RWPE2 (cell line): ENCODE results near the gene LBX2.
A peak's percentile ranks its signal among the peaks of the same experiment; 100 is the strongest.
"Not testable (repeated sequence)": the region's sequence is repeated elsewhere in the genome, so short reads cannot be mapped to it uniquely, and the experiment has no call there.

Experiments used
- ATAC-seq: fragments of 200-7000 bp; cut with Tn5 transposase; 3 replicates; pipeline ENCODE4 v1.9.1; 2021; ENCODE audit warnings: low read depth
- DNase-seq: peaks from one replicate; pipeline ENCODE4 v3.0.0-alpha.2; 2020; ENCODE audit warnings: low spot score
- H3K27ac ChIP-seq: fragments of 450-650 bp; 2 replicates; pipeline ENCODE4 v1.5.1; 2017; ENCODE audit warnings: mild to moderate bottlenecking; ENCODE audit not compliant: poor library complexity, severe bottlenecking
- H3K27me3 ChIP-seq: fragments of 250-450 bp; sonication (Bioruptor Pico); 2 replicates; pipeline ENCODE4 v1.5.1; 2021; ENCODE audit warnings: mild to moderate bottlenecking, moderate library complexity; ENCODE audit not compliant: insufficient read depth, poor library complexity, severe bottlenecking
- H3K36me3 ChIP-seq: fragments of 250-450 bp; sonication (Bioruptor Pico); 2 replicates; pipeline ENCODE4 v1.5.1; 2020; ENCODE audit warnings: low read depth, mild to moderate bottlenecking, moderate library complexity
- H3K4me1 ChIP-seq: fragments of 250-450 bp; sonication (Bioruptor Pico); 2 replicates; pipeline ENCODE4 v1.5.1; 2021; ENCODE audit warnings: mild to moderate bottlenecking, moderate library complexity; ENCODE audit not compliant: insufficient read depth, poor library complexity, severe bottlenecking
- H3K4me3 ChIP-seq: fragments of 250-450 bp; sonication (Bioruptor Pico); 2 replicates; pipeline ENCODE4 v1.5.1; 2021; ENCODE audit warnings: mild to moderate bottlenecking, moderate library complexity; ENCODE audit not compliant: severe bottlenecking
- H3K9me3 ChIP-seq: fragments of 250-450 bp; sonication (Bioruptor Pico); 2 replicates; pipeline ENCODE4 v1.5.1; 2021; ENCODE audit warnings: mild to moderate bottlenecking, moderate library complexity; ENCODE audit not compliant: severe bottlenecking
- CTCF ChIP-seq: fragments of 450-650 bp; IDR thresholded peaks from one replicate; pipeline ENCODE4 v1.5.1; 2017; ENCODE audit warnings: mild to moderate bottlenecking, moderate library complexity; ENCODE audit not compliant: poor library complexity, severe bottlenecking

The LBX2 gene

DNA sequence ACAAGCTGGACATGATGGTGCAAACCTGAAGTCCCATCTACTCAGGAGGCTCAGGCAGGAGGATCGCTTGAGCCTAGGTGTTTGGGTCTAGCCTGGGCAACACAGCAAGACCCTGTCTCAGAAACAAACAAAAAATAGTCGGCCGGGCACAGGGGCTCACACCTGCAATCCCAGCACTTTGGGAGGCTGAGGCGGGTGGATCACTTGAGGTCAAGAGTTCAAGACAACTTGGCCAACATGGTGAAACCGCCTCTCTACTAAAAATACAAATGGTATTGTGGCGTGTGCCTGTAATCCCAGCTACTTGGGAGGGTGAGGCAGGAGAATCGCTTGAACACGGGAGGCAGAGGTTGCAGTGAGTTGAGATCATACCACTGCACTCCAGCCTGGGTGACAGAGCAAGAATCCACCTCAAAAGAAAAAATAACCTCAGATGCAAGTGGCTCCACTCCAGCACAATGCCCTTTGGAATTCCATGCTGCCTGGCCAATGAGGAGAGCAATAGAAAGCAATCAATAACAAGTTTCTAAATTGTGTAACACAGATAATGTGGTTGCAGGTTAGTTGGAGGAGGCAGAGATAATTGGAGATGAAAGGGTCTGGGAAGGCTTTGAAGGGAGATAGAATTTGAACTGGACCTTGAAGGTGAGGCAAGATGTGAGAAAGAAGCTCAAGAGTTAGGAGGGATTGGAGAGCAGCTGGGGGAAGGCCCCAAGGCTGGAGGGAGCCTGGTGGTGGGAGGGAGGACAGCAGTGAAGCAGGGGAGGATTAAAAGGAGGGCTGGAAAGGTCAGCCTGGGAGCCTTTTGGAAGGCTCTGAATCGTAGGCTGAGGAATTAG, 10.5 kb downstream of the LBX2 start:
- no peak for TF ChIP-seq CTCF
- no peaks in the 10 kb centered on the region for H3K9me3 ChIP-seq
- ATAC-seq, result no peak; the same call in 2 of the 3 replicates
- H3K27me3 ChIP-seq, result no peaks in the 10 kb centered on the region
- no peak for DNase-seq
- no peak overlapping the region for H3K4me3 ChIP-seq
- H3K36me3 ChIP-seq, result peaks cover 61% of the 10 kb centered on the region
- H3K4me1 ChIP-seq, result peaks cover 2% of the 10 kb centered on the region
- H3K27ac ChIP-seq, result no peak overlapping the region

DNA sequence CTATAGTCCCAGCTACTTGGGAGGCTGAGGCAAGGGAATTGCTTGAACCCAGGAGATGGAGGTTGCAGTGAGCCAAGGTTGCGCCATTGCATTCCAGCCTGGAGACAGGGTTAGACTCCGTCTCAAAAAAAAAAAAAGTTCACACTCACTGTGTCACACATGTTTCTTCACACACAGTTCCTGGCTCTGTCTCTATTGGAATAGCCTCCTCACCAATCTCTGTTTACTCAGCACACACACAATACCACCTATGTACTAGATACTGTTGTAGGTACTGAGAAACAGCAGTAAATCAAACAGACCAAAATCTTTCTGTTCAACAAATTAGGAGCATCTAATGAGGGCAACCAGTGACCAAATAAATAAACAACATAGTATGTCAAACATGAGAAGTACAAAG, 13.3 kb downstream of the LBX2 start:
- no peak overlapping the region for H3K4me3 ChIP-seq
- ATAC-seq (no peak), DNase-seq (no peak)
- no peaks in the 10 kb centered on the region for H3K9me3 ChIP-seq
- H3K36me3 ChIP-seq, result peaks cover 42% of the 10 kb centered on the region
- H3K4me1 ChIP-seq, result peaks cover 2% of the 10 kb centered on the region
- no peaks in the 10 kb centered on the region for H3K27me3 ChIP-seq
- H3K27ac ChIP-seq, result no peak overlapping the region
- TF ChIP-seq CTCF, result no peak

GRCh38 chr2:74483675-74484164, 15.7 kb downstream of the LBX2 start:
- Histone ChIP-seq H3K4me3 (peak overlapping the region; percentile 67), H3K27ac (peak overlapping the region; percentile 54), H3K36me3 (peaks cover 43% of the 10 kb centered on the region)
- ATAC-seq, H3K27me3 ChIP-seq, DNase-seq, H3K4me1 ChIP-seq, H3K9me3 ChIP-seq: not testable (repeated sequence)

DNA sequence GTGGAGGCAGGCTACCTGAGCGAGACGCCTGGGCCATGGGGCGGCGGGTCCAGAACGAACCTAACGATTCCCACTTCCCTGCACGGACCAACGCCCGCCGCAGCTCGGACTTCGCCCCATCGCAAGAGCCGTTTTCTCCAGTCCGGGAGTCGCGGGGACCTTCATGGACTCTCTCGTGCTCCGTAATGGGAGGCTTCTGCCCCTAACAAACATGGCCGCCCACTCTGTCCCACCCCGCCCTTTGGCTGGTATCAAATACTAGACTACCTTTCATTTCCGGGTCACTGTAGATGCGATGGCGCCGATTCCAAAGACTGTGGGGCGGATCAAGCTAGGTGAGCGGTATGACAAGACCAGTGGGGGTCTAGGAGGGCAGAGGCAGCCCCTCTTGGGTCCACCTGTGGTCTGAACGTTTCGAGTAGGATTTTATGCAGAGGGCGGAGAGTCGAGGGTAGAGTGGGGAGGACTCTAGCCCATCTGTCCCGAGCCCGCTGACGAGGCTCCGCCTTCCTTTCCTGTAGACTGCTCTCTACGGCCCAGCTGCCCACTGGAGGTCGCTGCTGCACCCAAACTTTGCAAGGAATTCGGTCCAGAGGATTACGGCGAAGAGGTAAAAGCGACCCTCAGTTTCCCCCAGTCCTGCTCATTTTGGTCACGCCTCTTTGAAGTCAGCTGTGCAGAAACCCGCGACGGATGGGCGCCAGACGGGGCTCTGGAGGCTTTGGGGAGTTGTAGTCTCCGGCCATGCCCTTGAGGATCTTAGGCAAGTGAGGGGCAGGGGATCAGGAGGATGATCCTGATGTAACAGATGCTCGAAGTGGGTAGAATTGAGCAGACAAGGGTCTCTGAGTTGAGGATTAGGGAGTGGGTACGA, 16.4 kb downstream of the LBX2 start, which contains the start of the genes CCDC142 and TTC31:
CCDC142 (minus strand) TSS at position 198 of the 874 bp plus-strand sequence; CDS start at position 37, 161 bp downstream.
TTC31 (plus strand) TSS at position 281 of the 874 bp plus-strand sequence; CDS start at position 296, 15 bp downstream.
- TF ChIP-seq CTCF, result peak; percentile 97
- peaks cover 40% of the 10 kb centered on the region for H3K36me3 ChIP-seq
- H3K4me1 ChIP-seq, result peaks cover 1% of the 10 kb centered on the region
- peak; percentile 92 for DNase-seq
- no peaks in the 10 kb centered on the region for H3K9me3 ChIP-seq
- no peaks in the 10 kb centered on the region for H3K27me3 ChIP-seq
- ATAC-seq, result peak; percentile 93
- H3K4me3 ChIP-seq, result peak within 1 kb of the TSS; percentile 67
- peak within 1 kb of the TSS; percentile 54 for H3K27ac ChIP-seq
